SKM-1 treated with dmso at 0.1 percent for 144 hours (cell line): ENCODE results near the gene KRT12.
"Not testable (repeated sequence)": the region's sequence is repeated elsewhere in the genome, so short reads cannot be mapped to it uniquely, and the experiment has no call there.

ENCODE experiments used
- DNase-seq: peaks from one replicate; lab custom pipeline; 2025; ENCODE audit not compliant: unreplicated experiment; lab: John Stamatoyannopoulos, UW

Gene KRT12

GRCh38 chr17:40884708-40885512, 17.9 kb upstream of the KRT12 start, which contains the start of gene KRT20:
TSS of gene KRT20 (minus strand) at chr17:40885242. CDS start at chr17:40885185, 57 bp downstream.
- no peak for DNase-seq

GRCh38 chr17:40883626-40884334, 16.8 kb upstream of the KRT12 start:
- DNase-seq = no peak

DNA sequence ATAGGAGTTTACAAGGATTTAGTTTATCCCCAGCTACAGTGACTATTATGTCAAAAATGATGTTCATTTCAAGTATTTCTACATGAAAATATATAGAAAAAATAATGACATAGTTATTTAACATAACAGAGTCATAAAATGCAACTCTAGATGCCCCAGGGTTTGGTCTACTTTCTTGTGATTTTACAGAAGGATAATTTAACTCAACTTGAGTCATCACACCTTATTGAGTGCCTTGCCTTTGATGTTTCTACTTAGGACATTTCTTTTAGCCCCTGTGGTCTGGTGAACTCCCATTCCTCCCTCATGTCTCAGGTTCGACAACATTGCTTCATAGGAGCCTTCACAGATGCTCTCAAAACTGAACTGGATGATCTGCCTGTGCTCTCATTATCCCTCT, 16.0 kb upstream of the KRT12 start:
- DNase-seq = no peak

GRCh38 chr17:40879026-40879425, 12.0 kb upstream of the KRT12 start:
- no peak for DNase-seq

GRCh38 chr17:40878044-40878443, 11.0 kb upstream of the KRT12 start:
- DNase-seq = no peak

DNA sequence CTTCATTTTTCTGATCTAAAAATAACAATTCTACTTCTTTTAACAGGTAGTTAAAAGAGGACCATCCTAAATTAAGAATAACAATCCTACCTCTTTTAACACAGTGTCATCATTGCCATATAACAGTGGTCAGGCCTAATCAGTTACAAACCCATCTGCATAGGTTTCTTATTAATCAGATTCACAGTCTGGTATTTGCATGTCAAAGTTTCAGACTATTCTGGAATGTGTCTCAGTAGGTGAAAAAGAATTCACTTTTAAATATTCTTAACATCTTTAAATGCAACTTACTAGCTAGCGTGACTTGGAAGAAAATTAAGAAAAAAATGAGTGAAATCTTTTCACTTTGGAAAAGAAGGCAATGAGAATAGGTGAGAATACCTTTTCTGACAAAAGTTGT, 6.8 kb upstream of the KRT12 start:
- DNase-seq = no peak

GRCh38 chr17:40873255-40873654, 6.2 kb upstream of the KRT12 start:
- DNase-seq = no peak

GRCh38 chr17:40872416-40872815, 5.4 kb upstream of the KRT12 start:
- DNase-seq = no peak

DNA sequence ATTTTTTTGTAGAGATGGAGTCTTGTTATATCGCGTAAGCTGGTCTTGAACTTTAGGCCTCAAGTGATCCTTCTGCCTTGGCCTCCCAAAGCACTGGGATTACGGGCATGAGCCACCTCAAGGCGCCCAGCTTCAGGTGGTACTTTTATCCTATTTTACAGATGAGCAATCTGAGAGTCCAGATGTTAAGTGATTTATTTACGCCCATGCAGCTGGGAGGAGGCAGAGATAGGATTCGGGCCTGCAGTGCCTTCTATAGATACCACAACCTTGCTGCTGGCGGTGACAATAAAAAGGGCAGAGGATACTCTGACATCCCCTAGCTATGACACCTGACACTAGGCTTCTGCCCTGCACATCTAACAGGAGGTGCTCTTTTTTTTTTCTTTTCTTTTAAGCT, 4.3 kb upstream of the KRT12 start:
- no peak for DNase-seq

GRCh38 chr17:40870136-40870535, 3.1 kb upstream of the KRT12 start:
- no peak for DNase-seq

GRCh38 chr17:40864661-40865390, 2.2 kb downstream of the KRT12 start:
- DNase-seq = no peak

GRCh38 chr17:40862985-40863733, 3.9 kb downstream of the KRT12 start:
- no peak for DNase-seq

DNA sequence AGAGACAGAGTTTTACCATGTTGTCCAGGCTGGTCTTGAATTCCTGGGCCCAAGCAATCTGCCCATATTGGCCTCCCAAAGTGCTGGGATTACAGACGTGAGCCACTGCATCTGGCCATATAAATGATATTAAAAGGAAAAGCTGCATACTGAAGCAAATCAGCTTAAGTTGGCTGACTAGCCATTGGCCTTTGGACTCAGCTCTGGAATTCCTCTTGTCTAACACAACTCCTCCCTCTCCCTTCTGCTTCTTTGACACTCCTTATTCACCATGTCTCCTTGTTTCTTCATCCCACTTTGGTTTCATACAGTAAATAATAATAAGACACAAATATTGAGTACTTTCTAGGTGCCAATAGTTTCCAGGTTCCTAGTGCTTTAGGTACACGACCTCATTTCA, 7.5 kb downstream of the KRT12 start:
- no peak for DNase-seq

DNA sequence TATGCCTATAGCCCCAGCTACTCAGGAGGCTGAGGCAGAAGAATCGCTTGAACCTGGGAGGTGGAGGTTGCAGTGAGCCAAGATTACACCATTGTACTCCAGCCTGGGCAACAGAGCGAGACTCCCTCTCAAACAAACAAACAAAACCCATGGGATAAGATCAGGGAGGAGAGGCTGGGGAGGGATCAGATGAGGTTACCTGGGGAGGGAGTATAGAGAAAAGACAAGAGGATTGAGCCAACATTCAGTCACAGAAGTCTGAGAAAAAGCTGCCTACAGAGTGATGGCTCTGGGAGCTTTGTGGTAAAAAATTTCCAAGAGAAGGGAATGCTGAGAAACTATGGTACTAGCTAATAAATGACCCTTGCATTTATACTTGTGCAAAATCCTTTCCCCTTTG, 8.4 kb downstream of the KRT12 start:
- not testable (repeated sequence) for DNase-seq

DNA sequence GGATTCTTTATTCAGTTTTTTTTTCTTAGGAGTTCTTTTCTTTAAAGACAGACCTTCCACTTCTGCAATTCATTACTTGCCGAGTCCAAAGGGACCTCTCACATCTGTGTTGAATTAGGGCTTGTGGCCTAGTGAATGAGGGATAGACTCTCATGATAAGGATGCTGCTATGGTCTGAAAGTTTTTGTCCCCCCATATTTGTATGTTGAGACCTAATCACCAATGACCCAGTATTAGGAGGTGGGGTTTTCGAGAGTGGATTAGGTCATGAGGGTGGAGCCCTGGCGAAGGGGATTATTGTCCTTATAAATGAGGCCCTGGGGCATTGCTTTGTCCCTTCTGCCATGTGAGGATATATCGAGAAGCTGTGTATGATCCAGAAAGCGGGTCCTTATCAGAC, 9.5 kb downstream of the KRT12 start:
- DNase-seq = no peak

GRCh38 chr17:40854175-40854814, 12.7 kb downstream of the KRT12 start:
- no peak for DNase-seq

GRCh38 chr17:40852364-40852763, 14.7 kb downstream of the KRT12 start:
- DNase-seq = no peak

GRCh38 chr17:40850293-40850972, 16.6 kb downstream of the KRT12 start:
- no peak for DNase-seq

GRCh38 chr17:40849723-40850122, 17.3 kb downstream of the KRT12 start:
- no peak for DNase-seq
